ENCODE measurements around the gene GSTA5.
A peak's percentile ranks its signal among the peaks of the same experiment; 100 is the strongest.
"Not testable (repeated sequence)": the region's sequence is repeated elsewhere in the genome, so short reads cannot be mapped to it uniquely, and the experiment has no call there.

Gene GSTA5

GRCh38 chr6:52826513-52826912 is 14.1 kb downstream of the GSTA5 start:
- Histone ChIP-seq H3K36me3 (no peaks in the 10 kb centered on the region), H3K27ac (no peak overlapping the region)
- no peak for DNase-seq

GRCh38 chr6:52825900-52826459 is 14.6 kb downstream of the GSTA5 start:
- H3K9me3 ChIP-seq, result peaks cover 0 to 11% (median 0%) of the 10 kb centered on the region in 3 donors
- H3K36me3 ChIP-seq; H3K27ac ChIP-seq; DNase-seq; H3K27me3 ChIP-seq; H3K4me3 ChIP-seq; H3K4me1 ChIP-seq; intact Hi-C loops (cut with DNase I; ENCODE audit: low total_unique reads): not testable (repeated sequence)

More at GRCh38 chr6:52826513-52826912, 14.1 kb downstream of the GSTA5 start:
- H3K4me3 ChIP-seq, result no peak overlapping the region
- H3K4me1 ChIP-seq, result no peaks in the 10 kb centered on the region
- TF ChIP-seq, protein P1, sequence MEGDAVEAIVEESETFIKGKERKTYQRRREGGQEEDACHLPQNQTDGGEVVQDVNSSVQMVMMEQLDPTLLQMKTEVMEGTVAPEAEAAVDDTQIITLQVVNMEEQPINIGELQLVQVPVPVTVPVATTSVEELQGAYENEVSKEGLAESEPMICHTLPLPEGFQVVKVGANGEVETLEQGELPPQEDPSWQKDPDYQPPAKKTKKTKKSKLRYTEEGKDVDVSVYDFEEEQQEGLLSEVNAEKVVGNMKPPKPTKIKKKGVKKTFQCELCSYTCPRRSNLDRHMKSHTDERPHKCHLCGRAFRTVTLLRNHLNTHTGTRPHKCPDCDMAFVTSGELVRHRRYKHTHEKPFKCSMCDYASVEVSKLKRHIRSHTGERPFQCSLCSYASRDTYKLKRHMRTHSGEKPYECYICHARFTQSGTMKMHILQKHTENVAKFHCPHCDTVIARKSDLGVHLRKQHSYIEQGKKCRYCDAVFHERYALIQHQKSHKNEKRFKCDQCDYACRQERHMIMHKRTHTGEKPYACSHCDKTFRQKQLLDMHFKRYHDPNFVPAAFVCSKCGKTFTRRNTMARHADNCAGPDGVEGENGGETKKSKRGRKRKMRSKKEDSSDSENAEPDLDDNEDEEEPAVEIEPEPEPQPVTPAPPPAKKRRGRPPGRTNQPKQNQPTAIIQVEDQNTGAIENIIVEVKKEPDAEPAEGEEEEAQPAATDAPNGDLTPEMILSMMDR (IDR thresholded peaks at IDR 0.05), result no peak
- no peaks in the 10 kb centered on the region for H3K27me3 ChIP-seq
- intact Hi-C loops (cut with DNase I; ENCODE audit: low total_unique reads), result no loop called here
- peaks cover 0 to 6% (median 0%) of the 10 kb centered on the region in 3 donors for H3K9me3 ChIP-seq

DNA sequence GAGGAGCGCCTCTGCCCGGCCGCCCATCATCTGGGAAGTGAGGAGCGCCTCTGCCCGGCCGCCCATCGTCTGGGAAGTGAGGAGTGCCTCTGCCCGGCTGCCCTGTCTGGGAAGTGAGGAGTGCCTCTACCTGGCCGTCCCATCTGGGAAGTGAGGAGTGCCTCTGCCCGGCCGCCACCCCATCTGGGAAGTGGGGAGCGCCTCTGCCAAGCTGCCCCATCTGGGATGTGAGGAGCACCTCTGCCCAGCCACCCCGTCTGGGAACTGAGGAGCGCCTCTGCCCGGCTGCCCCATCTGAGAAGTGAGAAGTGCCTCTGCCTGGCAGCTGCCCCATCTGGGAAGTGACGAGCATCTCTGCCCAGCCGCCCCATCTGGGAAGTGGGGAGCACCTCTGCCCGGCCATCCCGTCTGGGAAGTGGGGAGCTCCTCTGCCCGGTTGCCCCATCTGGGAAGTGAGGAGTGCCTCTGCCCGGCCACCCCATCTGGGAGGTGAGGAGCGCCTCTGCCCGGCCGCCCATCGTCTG is 15.3 kb downstream of the GSTA5 start:
- H3K4me1 ChIP-seq; DNase-seq; H3K36me3 ChIP-seq; intact Hi-C loops (cut with DNase I; ENCODE audit: low total_unique reads); H3K27me3 ChIP-seq; H3K4me3 ChIP-seq; H3K27ac ChIP-seq: not testable (repeated sequence)
- H3K9me3 ChIP-seq, result peaks cover 0 to 12% (median 0%) of the 10 kb centered on the region in 3 donors

DNA sequence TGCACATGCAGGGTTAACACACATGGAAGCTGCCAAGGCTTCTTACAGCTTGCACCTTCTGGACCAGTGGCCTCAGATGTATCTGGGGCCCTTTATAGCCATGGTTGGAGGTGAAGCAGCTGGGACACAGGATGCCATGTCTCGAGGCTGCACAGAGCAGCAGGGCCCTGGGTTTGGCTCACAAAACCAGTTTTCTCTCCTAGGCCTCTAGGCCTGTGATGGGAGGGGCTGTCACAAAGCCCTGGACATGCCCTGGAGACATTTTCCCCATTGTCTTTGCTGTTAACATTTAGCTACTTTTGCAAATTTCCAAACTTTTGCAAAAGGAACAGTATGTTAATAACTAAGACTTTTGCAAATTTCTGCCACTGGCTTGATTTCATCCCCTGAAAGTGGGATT is 18.8 kb downstream of the GSTA5 start:
- no peaks in the 10 kb centered on the region for H3K27me3 ChIP-seq
- no peak overlapping the region for H3K4me3 ChIP-seq
- intact Hi-C loops (cut with DNase I; ENCODE audit: low total_unique reads), result no loop called here
- peaks cover 0 to 12% (median 0%) of the 10 kb centered on the region in 3 donors for H3K9me3 ChIP-seq
- peaks cover 0 to 15% (median 4%) of the 10 kb centered on the region in 4 donors for H3K4me1 ChIP-seq
- no peak for DNase-seq
- H3K36me3 ChIP-seq, result no peaks in the 10 kb centered on the region
- TF ChIP-seq, protein P1 (IDR thresholded peaks at IDR 0.05), result no peak
- H3K27ac ChIP-seq, result no peak overlapping the region

- no peaks in the 10 kb centered on the region for H3K27me3 ChIP-seq
- TF ChIP-seq, protein P1 (IDR thresholded peaks at IDR 0.05), result no peak
- DNase-seq, result no peak
- no peaks in the 10 kb centered on the region for H3K36me3 ChIP-seq
- intact Hi-C loops (cut with DNase I; ENCODE audit: low total_unique reads), result no loop called here
- H3K27ac ChIP-seq, result peak overlapping the region; percentile 17 to 35
- H3K4me1 ChIP-seq, result peaks cover 0 to 18% (median 6%) of the 10 kb centered on the region in 4 donors
- peaks cover 0 to 12% (median 0%) of the 10 kb centered on the region in 3 donors for H3K9me3 ChIP-seq
- H3K4me3 ChIP-seq, result no peak overlapping the region
These were observed 20.4 kb downstream of the GSTA5 start for GRCh38 chr6:52820198-52820597.

DNA sequence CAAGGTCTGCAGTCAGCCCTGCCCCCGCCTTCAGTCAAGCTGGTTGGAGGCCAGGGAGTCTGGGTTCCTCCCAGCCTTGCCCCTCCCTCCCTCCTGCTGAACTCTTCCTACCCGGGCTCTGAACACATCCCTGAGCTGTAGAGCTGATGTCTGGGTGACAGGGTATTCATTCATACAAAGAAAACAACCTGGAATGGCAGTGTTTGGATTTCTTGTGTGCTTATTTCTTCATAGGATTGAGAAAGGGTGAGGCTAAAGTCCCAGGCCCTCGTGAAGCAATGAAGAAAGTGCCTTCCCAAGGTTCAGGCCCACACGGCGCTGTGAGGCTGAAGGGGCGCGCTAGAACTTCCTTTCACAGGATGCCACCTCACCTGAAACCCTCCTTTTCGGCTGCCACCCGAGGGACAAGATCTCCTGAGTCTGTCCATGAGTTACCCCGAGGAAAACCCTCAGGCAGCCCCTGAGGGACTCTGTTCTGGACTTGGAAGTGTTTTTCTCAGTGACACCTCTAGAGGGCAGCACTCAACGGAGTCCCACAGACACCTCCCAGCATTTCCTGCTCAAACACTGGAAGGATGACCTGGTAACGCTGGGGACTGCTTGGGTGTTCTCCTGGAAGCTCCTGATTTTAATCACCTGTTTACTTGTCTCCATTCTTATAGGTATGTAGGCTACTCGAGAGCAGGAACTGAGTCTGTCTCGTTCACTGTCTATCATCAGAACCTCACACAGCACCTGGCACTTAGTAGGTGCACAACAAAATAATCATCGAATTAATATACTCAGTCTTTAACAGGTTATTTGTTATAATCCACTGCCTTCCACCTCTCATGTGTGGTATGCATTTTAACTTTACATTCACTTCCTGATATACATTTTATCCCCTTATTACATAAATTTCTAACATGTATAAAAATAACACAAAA is 25.2 kb downstream of the GSTA5 start:
- peak in 1 of 2 donors; percentile 25 for DNase-seq
- Histone ChIP-seq H3K4me1 (peaks cover 0 to 11% (median 4%) of the 10 kb centered on the region in 4 donors), H3K36me3 (no peaks in the 10 kb centered on the region), H3K9me3 (no peaks in the 10 kb centered on the region), H3K27ac (no peak overlapping the region), H3K27me3 (no peaks in the 10 kb centered on the region), H3K4me3 (no peak overlapping the region)
- intact Hi-C loops (cut with DNase I; ENCODE audit: low total_unique reads), result no loop called here
- TF ChIP-seq, protein P1 (IDR thresholded peaks at IDR 0.05), result peak; percentile 41 to 58

- DNase-seq; H3K27ac ChIP-seq; H3K36me3 ChIP-seq; H3K4me1 ChIP-seq; H3K9me3 ChIP-seq; H3K27me3 ChIP-seq; intact Hi-C loops (cut with DNase I; ENCODE audit: low total_unique reads); H3K4me3 ChIP-seq: not testable (repeated sequence)
These were observed 26.1 kb downstream of the GSTA5 start for GRCh38 chr6:52814545-52814944.

DNA sequence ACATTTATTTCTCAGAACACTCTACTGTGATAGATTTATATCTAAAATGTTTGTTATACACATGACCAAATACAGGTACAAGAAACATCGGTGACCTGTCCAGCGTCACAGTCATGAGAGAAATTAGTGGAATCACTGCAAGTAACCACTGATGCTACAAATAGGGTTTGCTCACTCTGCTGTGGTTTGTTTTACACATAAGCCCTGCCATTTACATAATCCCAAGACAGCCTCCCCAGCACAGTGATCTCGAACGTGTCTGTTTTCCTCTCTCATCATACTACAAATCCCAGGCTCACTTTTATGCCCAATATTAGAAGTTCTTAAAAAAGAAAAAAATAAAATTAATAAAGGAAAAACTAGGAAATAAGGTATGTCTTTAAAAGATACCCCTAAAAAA is 30.8 kb downstream of the GSTA5 start:
- intact Hi-C loops (cut with DNase I; ENCODE audit: low total_unique reads); H3K36me3 ChIP-seq; H3K27me3 ChIP-seq; H3K4me1 ChIP-seq; DNase-seq; H3K27ac ChIP-seq; H3K9me3 ChIP-seq; H3K4me3 ChIP-seq: not testable (repeated sequence)
